Measurements from ENCODE around the gene HCN1.
A peak's percentile ranks its signal among the peaks of the same experiment; 100 is the strongest.

The HCN1 gene

GRCh38 chr5:45696206-45696836 lies at the start of gene HCN1:
Gene HCN1 (minus strand): TSS chr5:45696380.
- peak; percentile 65 for DNase-seq

GRCh38 chr5:45741110-45741509 lies 44.9 kb upstream of the HCN1 start:
- no peak for DNase-seq

GRCh38 chr5:45737153-45737552 lies 41.0 kb upstream of the HCN1 start:
- DNase-seq: no peak

GRCh38 chr5:45725537-45725936 lies 29.4 kb upstream of the HCN1 start:
- DNase-seq: no peak

- no peak for DNase-seq
Observed at GRCh38 chr5:45697201-45697600, 1.0 kb upstream of the HCN1 start.

GRCh38 chr5:45695804-45696156 lies 400 bp downstream of the HCN1 start:
- DNase-seq: no peak

- no peak for DNase-seq
Observed at GRCh38 chr5:45694971-45695803, 993 bp downstream of the HCN1 start.

GRCh38 chr5:45694255-45694814 lies 1.8 kb downstream of the HCN1 start:
- no peak for DNase-seq

GRCh38 chr5:45692481-45692880 lies 3.7 kb downstream of the HCN1 start:
- no peak for DNase-seq

GRCh38 chr5:45691656-45692055 lies 4.5 kb downstream of the HCN1 start:
- no peak for DNase-seq

- DNase-seq: no peak
Observed at GRCh38 chr5:45687701-45688100, 8.5 kb downstream of the HCN1 start.

- no peak for DNase-seq
Observed at GRCh38 chr5:45686620-45687019, 9.6 kb downstream of the HCN1 start.

GRCh38 chr5:45684118-45684517 lies 12.1 kb downstream of the HCN1 start:
- no peak for DNase-seq

- no peak for DNase-seq
Observed at GRCh38 chr5:45680950-45681349, 15.2 kb downstream of the HCN1 start.

- DNase-seq: no peak
Observed at GRCh38 chr5:45677524-45677923, 18.7 kb downstream of the HCN1 start.

GRCh38 chr5:45672271-45672670 lies 23.9 kb downstream of the HCN1 start:
- no peak for DNase-seq

GRCh38 chr5:45648744-45649143 lies 47.4 kb downstream of the HCN1 start:
- no peak for DNase-seq

GRCh38 chr5:45643056-45643455 lies 53.1 kb downstream of the HCN1 start:
- DNase-seq: no peak

GRCh38 chr5:45642370-45642769 lies 53.8 kb downstream of the HCN1 start:
- DNase-seq: no peak

GRCh38 chr5:45639040-45639439 lies 57.1 kb downstream of the HCN1 start:
- DNase-seq: no peak

- DNase-seq: no peak
Observed at GRCh38 chr5:45627076-45627656, 69.0 kb downstream of the HCN1 start.

GRCh38 chr5:45623832-45624231 lies 72.3 kb downstream of the HCN1 start:
- no peak for DNase-seq

GRCh38 chr5:45622365-45622764 lies 73.8 kb downstream of the HCN1 start:
- no peak for DNase-seq

- DNase-seq: no peak
Observed at GRCh38 chr5:45617859-45618416, 78.2 kb downstream of the HCN1 start.

All from NCI-H2029 treated with DMSO at 0.1 percent for 48 hours (cell line).